Neural cell (in vitro differentiated cells): ENCODE measurements around the gene WNT7B. TPM values are rescaled to one million over a fixed set of nuclear protein-coding genes. Genes with fewer than 3 reads are reported as not detected.

ENCODE experiments used
- H2AFZ ChIP-seq: fragments of 200-600, 300-800 bp; sonication (generic), shearing (Covaris generic); 2 replicates; pipeline ENCODE4 v1.6.0; 2014; ENCODE audit warnings: low read depth, mild to moderate bottlenecking, antibody characterized with exemption, low read length, moderate library complexity
- H3F3A ChIP-seq: fragments of 200-600 bp; shearing (Covaris generic); 2 replicates; pipeline ENCODE4 v1.6.1; 2016; ENCODE audit warnings: mild to moderate bottlenecking, moderate library complexity, mixed read lengths, antibody characterized with exemption, low read length; ENCODE audit not compliant: insufficient read depth, poor library complexity, severe bottlenecking
- H3K27ac ChIP-seq: fragments of 200-600, 300-800 bp; sonication (generic), shearing (Covaris generic); 2 replicates; pipeline ENCODE4 v1.5.1; 2014; ENCODE audit warnings: mild to moderate bottlenecking, low read length, moderate library complexity
- H3K27me3 ChIP-seq: fragments of 300-800, 200-600 bp; sonication (generic), shearing (Covaris generic); 2 replicates; pipeline ENCODE4 v1.6.0; 2014; ENCODE audit warnings: mild to moderate bottlenecking, low read depth, low read length, moderate library complexity; ENCODE audit not compliant: insufficient read depth
- H3K36me3 ChIP-seq: fragments of 300-800, 200-600 bp; sonication (generic), shearing (Covaris generic); 2 replicates; pipeline ENCODE4 v1.5.1; 2014; ENCODE audit warnings: mild to moderate bottlenecking, antibody characterized with exemption, low read length, moderate library complexity; ENCODE audit not compliant: insufficient read depth
- H3K4me2 ChIP-seq: fragments of 300-800, 200-600 bp; sonication (generic), shearing (Covaris generic); 2 replicates; pipeline ENCODE4 v1.6.0; 2014; ENCODE audit warnings: mild to moderate bottlenecking, low read length
- H3K4me3 ChIP-seq: fragments of 300-800, 200-600 bp; sonication (generic), shearing (Covaris generic); 2 replicates; pipeline ENCODE4 v1.5.1; 2014; ENCODE audit warnings: mild to moderate bottlenecking, low read length, moderate library complexity
- H3K79me2 ChIP-seq: fragments of 200-600 bp; shearing (Covaris generic); replicated peaks from 2 replicates; pipeline ENCODE4 v1.6.0; 2014; ENCODE audit warnings: mild to moderate bottlenecking, low read length, moderate library complexity; ENCODE audit not compliant: insufficient read depth
- H3K9ac ChIP-seq: fragments of 300-800, 200-600 bp; sonication (generic), shearing (Covaris generic); 2 replicates; pipeline ENCODE4 v1.6.1; 2016; ENCODE audit warnings: mild to moderate bottlenecking, low read length, mixed read lengths
- H3K9me2 ChIP-seq: fragments of 200-600 bp; shearing (Covaris generic); 2 replicates; pipeline ENCODE4 v1.6.1; 2016; ENCODE audit warnings: mild to moderate bottlenecking, low read length, mixed read lengths; ENCODE audit not compliant: insufficient read depth
- H3K9me3 ChIP-seq: fragments of 200-600, 300-800 bp; sonication (generic), shearing (Covaris generic); 2 replicates; pipeline ENCODE4 v1.6.1; 2016; ENCODE audit warnings: mild to moderate bottlenecking, mixed run types, low read length, moderate library complexity, mixed read lengths
- H4K20me1 ChIP-seq: fragments of 200-600 bp; shearing (Covaris generic); 2 replicates; pipeline ENCODE4 v1.6.1; 2016; ENCODE audit warnings: mild to moderate bottlenecking, mixed run types; ENCODE audit not compliant: insufficient read depth
- CTCF ChIP-seq: fragments of 450-650 bp; IDR thresholded peaks from 2 replicates; pipeline ENCODE4 v1.5.1; 2014; ENCODE audit warnings: antibody characterized with exemption, mild to moderate bottlenecking, moderate library complexity; ENCODE audit not compliant: poor library complexity, severe bottlenecking
- EP300 ChIP-seq: fragments of 450-650 bp; conservative IDR thresholded peaks from 2 replicates; pipeline ENCODE4 v1.6.1; 2014; ENCODE audit warnings: antibody characterized with exemption, mild to moderate bottlenecking, moderate library complexity; ENCODE audit not compliant: poor library complexity, severe bottlenecking
- EZH2 ChIP-seq: fragments of 200-600, 300-800 bp; shearing (Covaris generic), sonication (generic); IDR thresholded peaks from 2 replicates; pipeline ENCODE4 v1.6.1; 2014; ENCODE audit warnings: antibody characterized with exemption, low read length, borderline replicate concordance, mild to moderate bottlenecking; ENCODE audit not compliant: insufficient read depth, poor library complexity, severe bottlenecking
- MXI1 ChIP-seq: fragments of 450-650 bp; conservative IDR thresholded peaks from 2 replicates; pipeline ENCODE4 v1.6.1; 2014; ENCODE audit warnings: antibody characterized with exemption, mild to moderate bottlenecking; ENCODE audit not compliant: poor library complexity, severe bottlenecking
- POLR2AphosphoS5 ChIP-seq: IDR thresholded peaks from 2 replicates; pipeline ENCODE4 v1.6.1; 2012
- RAD21 ChIP-seq: fragments of 450-650 bp; conservative IDR thresholded peaks from 2 replicates; pipeline ENCODE4 v1.6.1; 2014; ENCODE audit warnings: antibody characterized with exemption, mild to moderate bottlenecking, moderate library complexity
- SMC3 ChIP-seq: fragments of 450-650 bp; conservative IDR thresholded peaks from 2 replicates; pipeline ENCODE4 v1.6.1; 2014; ENCODE audit warnings: antibody characterized with exemption, mild to moderate bottlenecking, moderate library complexity; ENCODE audit not compliant: poor library complexity
- TAF1 ChIP-seq: IDR thresholded peaks from 2 replicates; pipeline ENCODE4 v1.6.1; 2012; ENCODE audit warnings: low read depth
- polyA plus RNA-seq: library from polyadenylated mRNA; depleted of rRNA; stranded (reverse); fragments of >200 nt; gene quantifications from 2 replicates; pipeline ENCODE4 v1.2.3, GENCODE V29; 2014
- TF ChIP-seq, protein P1 (sequence below): IDR thresholded peaks from 2 replicates; pipeline ENCODE4 v1.6.1; 2012; ENCODE audit warnings: borderline replicate concordance

WNT7B gene
- polyA plus RNA-seq, 1 donor from 2014 or later, result 0.16 TPM

DNA sequence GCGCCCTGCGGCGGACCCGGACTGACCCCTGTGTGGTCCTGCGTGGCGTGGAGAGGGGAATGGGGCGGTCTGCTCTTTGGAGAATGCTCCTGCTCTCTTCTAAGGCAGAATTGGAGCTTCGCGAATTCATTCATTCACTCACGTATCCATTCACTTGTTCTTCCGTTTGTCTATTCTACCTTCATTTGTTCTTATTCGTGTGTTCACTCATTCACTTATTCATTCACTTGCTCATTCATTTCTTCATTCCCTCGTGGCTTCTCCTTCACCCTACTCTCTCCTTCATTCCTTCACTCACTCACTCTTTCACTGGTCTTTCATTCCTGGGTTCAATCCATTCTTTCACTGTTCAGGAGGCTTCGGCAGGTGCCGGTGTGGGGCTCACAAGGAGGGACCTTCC lies 69.6 kb downstream of the WNT7B start:
- Histone ChIP-seq H4K20me1 (no peaks in the 10 kb centered on the region), H3K27me3 (no peaks in the 10 kb centered on the region), H3K4me3 (no peak overlapping the region), H2AFZ (no peak overlapping the region), H3K9ac (no peak overlapping the region), H3K27ac (no peak overlapping the region), H3K9me2 (no peaks in the 10 kb centered on the region), H3K4me2 (no peak overlapping the region), H3K9me3 (no peaks in the 10 kb centered on the region), H3K79me2 (no peaks in the 10 kb centered on the region), H3F3A (no peaks in the 10 kb centered on the region), H3K36me3 (no peaks in the 10 kb centered on the region)
- TF ChIP-seq RAD21, result no peak
- TF ChIP-seq, protein P1, sequence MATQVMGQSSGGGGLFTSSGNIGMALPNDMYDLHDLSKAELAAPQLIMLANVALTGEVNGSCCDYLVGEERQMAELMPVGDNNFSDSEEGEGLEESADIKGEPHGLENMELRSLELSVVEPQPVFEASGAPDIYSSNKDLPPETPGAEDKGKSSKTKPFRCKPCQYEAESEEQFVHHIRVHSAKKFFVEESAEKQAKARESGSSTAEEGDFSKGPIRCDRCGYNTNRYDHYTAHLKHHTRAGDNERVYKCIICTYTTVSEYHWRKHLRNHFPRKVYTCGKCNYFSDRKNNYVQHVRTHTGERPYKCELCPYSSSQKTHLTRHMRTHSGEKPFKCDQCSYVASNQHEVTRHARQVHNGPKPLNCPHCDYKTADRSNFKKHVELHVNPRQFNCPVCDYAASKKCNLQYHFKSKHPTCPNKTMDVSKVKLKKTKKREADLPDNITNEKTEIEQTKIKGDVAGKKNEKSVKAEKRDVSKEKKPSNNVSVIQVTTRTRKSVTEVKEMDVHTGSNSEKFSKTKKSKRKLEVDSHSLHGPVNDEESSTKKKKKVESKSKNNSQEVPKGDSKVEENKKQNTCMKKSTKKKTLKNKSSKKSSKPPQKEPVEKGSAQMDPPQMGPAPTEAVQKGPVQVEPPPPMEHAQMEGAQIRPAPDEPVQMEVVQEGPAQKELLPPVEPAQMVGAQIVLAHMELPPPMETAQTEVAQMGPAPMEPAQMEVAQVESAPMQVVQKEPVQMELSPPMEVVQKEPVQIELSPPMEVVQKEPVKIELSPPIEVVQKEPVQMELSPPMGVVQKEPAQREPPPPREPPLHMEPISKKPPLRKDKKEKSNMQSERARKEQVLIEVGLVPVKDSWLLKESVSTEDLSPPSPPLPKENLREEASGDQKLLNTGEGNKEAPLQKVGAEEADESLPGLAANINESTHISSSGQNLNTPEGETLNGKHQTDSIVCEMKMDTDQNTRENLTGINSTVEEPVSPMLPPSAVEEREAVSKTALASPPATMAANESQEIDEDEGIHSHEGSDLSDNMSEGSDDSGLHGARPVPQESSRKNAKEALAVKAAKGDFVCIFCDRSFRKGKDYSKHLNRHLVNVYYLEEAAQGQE, result no peak
- no peak for TF ChIP-seq MXI1
- no peak for TF ChIP-seq EZH2
- no peak for TF ChIP-seq CTCF
- no peak for TF ChIP-seq SMC3
- no peak for TF ChIP-seq TAF1
- TF ChIP-seq POLR2AphosphoS5, result no peak
- no peak for TF ChIP-seq EP300

GRCh38 chr22:45906946-45907345 lies 70.0 kb downstream of the WNT7B start:
- H3K27me3 ChIP-seq, result no peaks in the 10 kb centered on the region
- H3K4me2 ChIP-seq, result no peak overlapping the region
- H3K79me2 ChIP-seq, result no peaks in the 10 kb centered on the region
- H3K27ac ChIP-seq, result no peak overlapping the region
- no peaks in the 10 kb centered on the region for H3K9me3 ChIP-seq
- no peak overlapping the region for H2AFZ ChIP-seq
- no peak overlapping the region for H3K4me3 ChIP-seq
- H3K9ac ChIP-seq, result no peak overlapping the region
- no peaks in the 10 kb centered on the region for H3F3A ChIP-seq
- TF ChIP-seq EZH2 (no peak), CTCF (no peak), TAF1 (no peak), SMC3 (no peak), RAD21 (no peak), MXI1 (no peak), EP300 (no peak), POLR2AphosphoS5 (no peak)
- TF ChIP-seq, protein P1, result no peak
- no peaks in the 10 kb centered on the region for H3K36me3 ChIP-seq
- no peaks in the 10 kb centered on the region for H4K20me1 ChIP-seq
- H3K9me2 ChIP-seq, result no peaks in the 10 kb centered on the region
